GM12875 (cell line): ENCODE data around the gene IQCM.

Experiments
- H3K4me3 ChIP-seq: one replicate; pipeline ENCODE4 v1.5.1; 2011; ENCODE audit warnings: low read depth, low read length, control low read depth
- TF ChIP-seq, protein P1 (sequence below): IDR thresholded peaks from 2 replicates; pipeline ENCODE4 v1.5.1; 2011; ENCODE audit warnings: low read depth, mild to moderate bottlenecking, control low read depth, inconsistent platforms, low read length, moderate library complexity, borderline replicate concordance; ENCODE audit not compliant: insufficient read depth

IQCM gene

DNA sequence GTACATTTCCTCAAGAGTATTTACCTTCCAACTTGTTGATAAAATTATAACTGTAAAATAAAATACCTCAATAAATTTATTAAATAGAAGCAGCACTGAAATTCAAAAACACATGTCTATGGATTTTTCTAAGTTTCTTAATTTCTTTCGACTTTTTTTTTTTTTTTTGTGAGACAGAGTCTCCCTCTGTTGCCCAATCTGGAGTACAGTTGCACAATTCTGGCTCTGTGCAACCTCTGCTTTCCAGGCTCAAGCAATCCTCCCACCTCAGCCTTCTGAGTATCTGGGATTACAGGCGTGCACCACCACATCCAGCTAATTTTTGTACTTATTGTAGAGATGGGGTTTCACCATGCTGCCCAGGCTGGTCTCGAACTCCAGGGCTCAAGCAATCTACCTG lies 79.8 kb downstream of the IQCM start:
- TF ChIP-seq, protein P1, sequence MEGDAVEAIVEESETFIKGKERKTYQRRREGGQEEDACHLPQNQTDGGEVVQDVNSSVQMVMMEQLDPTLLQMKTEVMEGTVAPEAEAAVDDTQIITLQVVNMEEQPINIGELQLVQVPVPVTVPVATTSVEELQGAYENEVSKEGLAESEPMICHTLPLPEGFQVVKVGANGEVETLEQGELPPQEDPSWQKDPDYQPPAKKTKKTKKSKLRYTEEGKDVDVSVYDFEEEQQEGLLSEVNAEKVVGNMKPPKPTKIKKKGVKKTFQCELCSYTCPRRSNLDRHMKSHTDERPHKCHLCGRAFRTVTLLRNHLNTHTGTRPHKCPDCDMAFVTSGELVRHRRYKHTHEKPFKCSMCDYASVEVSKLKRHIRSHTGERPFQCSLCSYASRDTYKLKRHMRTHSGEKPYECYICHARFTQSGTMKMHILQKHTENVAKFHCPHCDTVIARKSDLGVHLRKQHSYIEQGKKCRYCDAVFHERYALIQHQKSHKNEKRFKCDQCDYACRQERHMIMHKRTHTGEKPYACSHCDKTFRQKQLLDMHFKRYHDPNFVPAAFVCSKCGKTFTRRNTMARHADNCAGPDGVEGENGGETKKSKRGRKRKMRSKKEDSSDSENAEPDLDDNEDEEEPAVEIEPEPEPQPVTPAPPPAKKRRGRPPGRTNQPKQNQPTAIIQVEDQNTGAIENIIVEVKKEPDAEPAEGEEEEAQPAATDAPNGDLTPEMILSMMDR = no peak
- H3K4me3 ChIP-seq = no peak overlapping the region

DNA sequence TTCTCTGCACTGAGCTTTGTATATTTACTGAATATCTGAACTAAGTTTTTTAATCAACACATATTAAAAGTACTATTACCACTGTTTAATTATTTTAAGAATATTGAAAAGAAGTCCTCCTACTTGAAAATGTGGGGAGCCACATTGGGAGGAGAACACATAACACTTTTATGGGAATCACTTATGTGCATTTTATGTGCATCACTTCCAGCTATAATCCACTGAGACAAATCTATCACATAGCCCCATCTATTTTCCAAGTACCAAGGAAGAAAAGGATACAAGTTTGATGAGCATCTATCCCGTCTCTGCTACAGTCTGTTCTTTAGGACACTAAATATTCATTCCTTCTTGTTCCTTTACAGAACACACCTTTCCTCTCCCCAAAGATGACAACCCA lies 87.2 kb downstream of the IQCM start:
- H3K4me3 ChIP-seq = no peak overlapping the region
- TF ChIP-seq, protein P1 = no peak

DNA sequence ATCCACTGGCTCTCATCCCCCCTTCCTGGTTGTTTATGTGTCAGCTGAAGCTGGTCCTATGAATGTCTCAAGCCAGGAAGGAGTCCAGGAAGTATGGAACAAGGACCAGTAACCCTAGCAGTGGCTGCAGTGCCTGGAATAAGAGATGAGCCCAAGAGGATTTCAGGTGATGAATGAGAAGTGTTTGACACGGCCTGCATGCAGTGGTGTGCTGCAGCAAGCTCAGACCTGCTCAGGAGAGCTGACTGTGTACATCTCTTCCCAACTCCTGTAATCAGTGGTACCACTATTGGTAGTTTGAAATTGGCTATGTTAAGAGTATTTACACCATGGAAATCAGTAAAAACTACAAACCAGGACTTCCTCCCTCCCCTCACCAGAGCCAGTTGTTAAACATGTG lies 88.0 kb downstream of the IQCM start:
- no peak overlapping the region for H3K4me3 ChIP-seq
- TF ChIP-seq, protein P1 = no peak

DNA sequence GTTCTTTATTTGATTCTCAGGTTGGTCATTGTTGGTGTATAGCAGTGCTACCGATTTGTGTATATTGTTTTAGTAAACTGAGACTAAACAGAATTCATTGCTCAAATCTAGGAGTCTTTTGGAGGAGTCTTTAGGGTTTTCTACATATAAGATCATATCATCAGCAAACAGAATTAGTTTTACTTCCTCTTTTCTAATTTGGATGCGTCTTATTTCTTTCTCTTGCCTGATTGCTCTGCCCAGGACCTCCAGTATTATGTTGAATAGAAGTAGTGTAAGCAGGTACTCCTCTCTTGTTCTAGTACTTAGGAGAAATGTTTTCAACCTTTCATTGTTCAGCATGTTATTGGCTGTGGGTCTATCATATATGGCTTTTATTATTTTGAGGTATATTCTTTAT lies 92.6 kb downstream of the IQCM start:
- H3K4me3 ChIP-seq = no peak overlapping the region
- TF ChIP-seq, protein P1 = no peak

DNA sequence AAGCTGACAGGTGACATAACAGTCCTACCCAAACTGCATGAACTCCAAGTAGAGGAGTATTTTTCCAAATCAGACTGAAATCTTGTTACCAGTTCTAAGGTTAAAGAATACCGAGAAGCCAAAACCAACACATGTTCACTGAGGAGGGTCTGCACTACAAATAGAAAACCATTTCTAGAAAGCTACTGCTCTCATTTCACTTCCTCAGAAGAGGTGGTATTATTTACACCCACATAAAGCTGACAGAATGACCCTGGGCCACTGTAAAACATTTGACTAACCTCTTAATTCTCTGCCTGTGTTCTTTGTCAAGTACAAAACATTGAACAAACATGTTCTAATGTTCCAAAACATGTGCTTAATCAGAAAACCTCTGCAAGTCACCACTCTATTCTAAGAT lies 95.8 kb downstream of the IQCM start:
- TF ChIP-seq, protein P1 = no peak

DNA sequence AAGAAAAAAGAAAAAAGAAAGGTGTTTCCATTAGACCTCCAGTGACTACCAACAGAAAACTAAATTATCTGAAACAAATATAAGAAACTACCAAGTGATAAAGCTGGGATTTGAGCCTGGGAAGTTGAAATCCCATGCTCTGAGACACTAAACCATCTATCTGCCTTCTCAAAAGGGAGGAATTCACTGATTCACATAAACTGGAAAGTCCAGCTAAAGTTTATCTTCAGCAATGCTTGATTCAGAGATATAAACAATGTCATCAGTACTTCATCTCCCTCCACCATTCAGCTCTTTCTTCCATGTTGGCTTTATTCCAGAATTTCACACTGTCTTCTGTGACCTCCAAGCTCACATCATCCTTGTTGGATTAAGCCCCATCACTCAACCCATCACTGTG lies 96.3 kb downstream of the IQCM start:
- TF ChIP-seq, protein P1 = no peak
- H3K4me3 ChIP-seq = no peak overlapping the region

More for the DNA sequence above, 95.8 kb downstream of the IQCM start:
- no peak overlapping the region for H3K4me3 ChIP-seq

DNA sequence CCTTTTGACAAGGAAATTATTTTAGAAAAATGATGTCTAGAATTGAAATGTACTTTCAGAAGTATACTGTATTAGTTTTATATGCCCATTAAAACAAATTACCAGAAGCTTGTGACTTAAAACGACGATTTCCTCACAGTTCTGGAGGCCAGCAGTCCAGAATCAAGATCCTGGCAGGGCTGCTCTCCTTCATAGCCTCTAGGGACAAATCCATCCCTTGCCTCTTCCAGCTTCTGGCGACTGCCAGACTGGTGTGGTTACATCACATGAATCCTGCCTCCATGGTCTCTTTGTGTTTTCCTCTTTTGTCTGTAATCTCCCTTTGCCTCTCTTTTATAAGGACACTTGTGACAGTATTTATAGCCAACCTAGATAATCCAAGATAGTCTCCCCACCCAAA lies 97.1 kb downstream of the IQCM start:
- no peak overlapping the region for H3K4me3 ChIP-seq
- TF ChIP-seq, protein P1 = no peak
